CD4-positive, alpha-beta T cell treated with Interleukin-21 for 1 hour (primary cell): ENCODE measurements around the gene PPP1R12A.

Experiments
- DNase-seq: peaks from one replicate; pipeline ENCODE4 v3.0.0-alpha.2; 2020

Gene PPP1R12A

DNA sequence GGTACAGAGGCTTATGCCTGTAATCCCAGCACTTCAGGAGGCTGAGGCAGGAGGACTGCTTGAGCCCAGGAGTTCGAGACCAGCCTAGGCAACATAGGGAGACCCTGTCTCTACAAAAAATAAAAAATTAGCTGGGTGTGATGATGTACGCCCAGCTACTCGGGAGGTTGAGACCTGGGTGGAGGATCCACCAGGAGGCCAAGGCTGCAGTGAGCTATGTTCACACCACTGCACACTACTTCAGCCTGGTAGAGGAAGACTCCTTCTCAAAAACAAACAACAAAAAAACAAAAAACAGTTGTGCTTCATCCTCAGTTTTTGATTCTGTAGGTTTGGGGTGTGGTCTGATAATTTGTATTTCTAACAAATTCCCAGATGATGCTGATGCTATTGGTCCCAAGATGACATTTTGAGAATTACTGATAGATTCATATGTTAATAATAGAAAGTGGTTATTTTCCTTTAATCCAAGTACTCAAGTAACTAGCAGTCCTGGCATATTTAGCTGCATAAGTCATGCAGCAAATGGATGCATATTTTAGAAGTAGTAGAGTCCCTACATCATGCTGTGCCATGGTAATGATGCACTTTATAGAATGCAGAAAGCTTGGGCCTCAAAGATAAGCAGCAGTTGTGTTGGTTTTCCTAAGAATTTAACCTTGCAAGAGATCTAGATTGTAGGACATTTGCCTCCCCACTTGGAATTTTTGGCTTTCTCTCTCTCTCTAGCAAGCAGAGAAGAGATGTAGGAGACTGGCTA lies 168.0 kb downstream of the PPP1R12A start:
- DNase-seq, result no peak

DNA sequence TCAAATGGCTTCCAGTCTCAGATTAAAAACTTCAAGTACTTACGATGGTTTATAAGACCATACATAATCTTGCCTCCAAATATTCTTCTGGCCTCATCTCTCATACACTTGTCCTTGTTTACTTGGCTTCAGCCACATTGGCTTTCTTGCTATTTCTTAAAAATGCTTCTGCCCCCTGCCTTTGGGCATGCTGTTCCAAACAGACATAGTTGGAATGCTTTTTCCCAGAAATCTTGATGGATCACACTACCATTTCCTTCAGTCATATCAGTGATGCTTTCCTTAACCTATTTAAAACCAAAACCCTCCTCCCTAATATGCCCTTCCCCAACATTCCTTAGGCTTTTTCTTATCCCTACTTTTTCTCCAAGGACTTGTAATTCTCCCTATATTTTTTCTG lies 169.7 kb downstream of the PPP1R12A start:
- DNase-seq, result no peak

DNA sequence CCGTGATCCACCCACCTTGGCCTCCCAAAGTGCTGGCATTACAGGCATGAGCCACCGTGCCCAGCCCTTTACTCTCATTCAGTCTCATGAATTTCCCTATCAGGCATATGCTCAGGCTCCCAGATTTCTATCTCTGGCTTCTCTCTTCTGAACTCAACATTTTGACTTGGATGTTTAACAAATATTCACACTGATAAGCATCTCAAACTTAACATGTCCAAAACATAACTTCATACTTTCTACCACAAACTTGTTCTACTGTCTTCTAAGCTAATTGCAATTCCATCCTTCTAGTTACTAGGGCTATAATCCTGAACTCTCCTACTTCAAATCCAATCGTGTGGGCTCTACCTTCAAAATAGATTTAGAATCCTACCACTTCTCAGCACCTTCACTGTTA lies 170.3 kb downstream of the PPP1R12A start:
- no peak for DNase-seq

DNA sequence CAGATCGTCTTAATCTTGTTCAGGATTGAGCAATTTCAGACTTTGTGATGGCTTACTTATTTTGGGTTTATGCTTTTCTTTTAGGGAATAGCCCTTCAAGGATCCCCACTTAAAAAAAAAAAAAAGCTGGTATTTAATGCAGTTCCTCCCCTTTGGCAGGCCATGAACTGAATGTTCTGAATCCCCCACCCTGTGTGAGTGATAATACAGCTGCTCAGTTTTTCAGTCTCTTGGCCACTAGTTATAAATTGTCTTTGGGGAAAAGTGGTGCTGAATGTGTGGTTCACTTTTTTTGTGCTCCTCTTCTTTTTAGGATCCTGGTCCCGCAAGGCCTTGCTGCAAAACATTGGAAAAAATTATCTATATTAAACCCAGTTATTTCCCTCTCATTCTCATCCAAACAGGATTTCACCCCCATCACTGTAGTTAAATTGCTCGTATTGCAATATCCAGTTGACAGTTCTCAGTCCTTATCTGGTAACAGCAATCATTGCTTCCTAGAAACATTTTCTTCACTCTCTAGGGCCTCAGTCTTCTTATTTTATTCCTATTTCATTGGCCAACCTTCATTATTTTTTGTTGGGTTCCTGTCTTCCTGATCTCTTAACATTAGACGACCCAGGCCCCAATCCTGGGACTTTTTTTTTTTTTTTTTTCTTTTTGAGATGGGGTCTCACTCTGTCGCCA lies 171.0 kb downstream of the PPP1R12A start:
- no peak for DNase-seq

DNA sequence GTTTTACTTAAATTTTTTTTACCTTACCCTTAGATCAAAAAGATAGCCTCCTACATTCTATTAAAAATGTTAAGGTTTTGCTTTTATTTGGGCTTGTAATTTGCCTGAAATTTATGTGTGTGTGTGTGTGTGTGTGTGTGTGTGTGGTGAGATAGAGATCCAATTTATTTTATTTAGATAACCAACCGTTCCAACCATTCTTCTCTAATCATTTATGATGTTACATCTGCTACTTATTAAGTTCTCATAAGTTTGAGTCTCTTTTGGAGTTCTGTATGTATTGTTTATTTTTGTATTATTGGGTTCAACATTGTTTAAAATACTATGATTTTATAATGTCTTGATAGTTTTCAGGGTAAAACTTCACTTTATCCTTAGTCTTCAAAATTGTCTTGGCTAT lies 173.6 kb downstream of the PPP1R12A start:
- DNase-seq, result no peak

DNA sequence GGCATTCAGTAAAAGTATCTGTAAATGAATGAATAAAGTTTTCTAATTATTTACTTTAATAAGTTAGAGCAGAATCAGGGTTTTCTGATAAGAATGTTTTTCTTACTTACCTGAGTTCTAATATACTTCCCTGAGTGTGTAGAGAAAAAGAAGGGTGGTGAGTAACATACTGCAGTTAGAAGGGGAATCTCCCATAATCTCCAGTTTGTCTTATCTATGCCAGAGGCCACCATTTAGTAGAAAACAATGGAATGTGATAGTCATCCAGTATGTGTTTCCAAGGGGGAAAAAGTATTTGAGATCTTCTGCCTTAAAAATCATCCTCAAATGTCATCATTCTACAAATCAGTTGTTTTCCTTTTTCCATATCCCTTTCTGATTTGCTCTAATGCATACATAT lies 187.6 kb downstream of the PPP1R12A start:
- no peak for DNase-seq

DNA sequence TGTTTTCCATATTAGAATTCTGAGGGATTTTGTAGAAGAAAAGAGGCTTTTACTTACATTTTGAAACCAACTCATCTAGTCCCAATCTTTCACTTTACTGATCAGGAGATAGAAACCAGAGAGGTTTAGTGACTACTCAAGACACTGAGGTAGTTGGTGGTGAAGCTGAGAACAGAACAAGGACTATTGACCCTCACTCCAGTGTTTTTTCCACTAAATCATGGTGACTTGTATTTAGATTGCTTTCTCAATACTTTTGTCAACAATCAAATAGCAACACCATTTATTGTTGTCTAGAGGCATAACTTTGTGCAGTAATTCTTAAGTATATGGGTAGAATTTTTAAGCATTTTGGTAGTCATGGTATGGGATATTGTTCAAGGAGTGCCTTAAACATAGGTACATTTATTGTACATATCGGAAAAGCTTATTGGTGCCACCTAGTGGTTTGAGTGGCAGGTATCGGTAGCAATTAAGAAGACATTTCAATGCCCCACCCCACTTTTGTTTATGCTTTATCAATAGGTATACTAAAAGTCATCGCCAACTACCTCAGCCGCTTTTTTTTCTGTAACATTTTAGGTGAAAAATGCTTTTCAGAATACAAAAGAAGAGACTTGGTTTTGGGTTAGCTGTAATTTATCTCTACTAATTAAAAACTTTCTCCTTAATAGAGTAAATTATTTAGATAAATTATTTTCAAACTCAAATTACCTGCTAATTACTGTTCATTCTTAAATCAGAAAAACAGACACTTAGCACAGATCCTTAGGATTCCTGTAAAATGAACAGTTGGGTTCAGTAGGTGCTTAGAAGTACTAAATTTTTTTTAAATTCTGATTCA lies 196.8 kb downstream of the PPP1R12A start:
- peak; percentile 44 for DNase-seq

DNA sequence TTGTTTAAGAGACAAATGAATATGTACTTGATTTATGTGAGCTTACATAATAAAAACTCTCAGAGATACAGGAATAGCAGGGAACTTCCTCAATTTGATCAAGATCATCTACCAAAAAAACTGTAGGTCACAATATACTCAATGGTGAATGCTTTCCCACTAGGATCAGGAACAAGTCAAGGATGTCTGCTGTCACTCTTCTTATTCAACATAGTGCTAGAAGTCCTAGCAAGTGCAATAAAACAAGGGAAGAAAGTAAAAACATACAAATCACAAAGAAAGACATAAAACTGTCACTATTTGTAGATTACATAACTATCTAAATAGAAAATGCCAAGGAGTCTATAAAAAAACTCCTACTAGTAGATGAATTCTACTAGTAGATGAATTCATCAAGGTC lies 202.3 kb downstream of the PPP1R12A start:
- no peak for DNase-seq

DNA sequence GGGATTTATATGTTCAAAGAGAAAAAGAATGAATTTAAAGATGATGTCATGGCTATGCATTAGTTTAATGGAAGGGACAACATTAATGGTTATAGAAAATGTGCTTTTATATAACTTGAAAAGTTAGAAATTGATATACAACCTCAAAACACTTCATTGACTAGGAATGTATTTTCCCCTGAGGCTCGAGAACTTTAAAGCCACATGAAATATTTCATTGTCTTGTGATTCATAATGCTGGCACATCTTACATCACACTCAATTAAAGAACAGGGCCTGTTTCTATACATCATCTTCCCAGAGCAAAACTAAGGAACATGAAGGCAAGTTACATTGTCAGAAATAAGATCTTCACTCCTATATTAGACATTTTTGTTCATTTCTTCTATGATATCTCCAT lies 208.9 kb downstream of the PPP1R12A start:
- no peak for DNase-seq
